Activated naive CD8-positive, alpha-beta T cell treated with anti-CD3 and anti-CD28 coated beads, Interleukin-2, amount 50 U/mL, for 24 hours (primary cell): Measurements from ENCODE around the gene PCBP3.

Source experiments
- ATAC-seq: fragments of 150-1000 bp; cut with Tn5 transposase; one replicate; pipeline ENCODE4 v1.10.0; 2021
- DNase-seq: peaks from one replicate; pipeline ENCODE4 v3.0.0; 2021
- H3K27ac Mint-ChIP-seq: one replicate; pipeline ENCODE4 v1.8.0; 2021; ENCODE audit warnings: mild to moderate bottlenecking, mixed read lengths
- H3K27me3 Mint-ChIP-seq: one replicate; pipeline ENCODE4 v1.8.0; 2021; ENCODE audit warnings: mixed read lengths
- H3K36me3 Mint-ChIP-seq: one replicate; pipeline ENCODE4 v1.8.0; 2021; ENCODE audit warnings: low read depth, mixed read lengths
- H3K4me1 Mint-ChIP-seq: one replicate; pipeline ENCODE4 v1.8.0; 2021; ENCODE audit warnings: mixed read lengths
- H3K4me3 Mint-ChIP-seq: one replicate; pipeline ENCODE4 v1.8.0; 2021; ENCODE audit warnings: mild to moderate bottlenecking, moderate library complexity, mixed read lengths
- H3K9me3 Mint-ChIP-seq: one replicate; pipeline ENCODE4 v1.8.0; 2021; ENCODE audit warnings: mixed read lengths

The PCBP3 gene

GRCh38 chr21:45749974-45750373, 106.4 kb downstream of the PCBP3 start:
- Mint-ChIP-seq H3K27ac (no peak overlapping the region), H3K4me3 (no peak overlapping the region), H3K9me3 (no peaks in the 10 kb centered on the region), H3K27me3 (no peaks in the 10 kb centered on the region), H3K4me1 (peaks cover 1% of the 10 kb centered on the region), H3K36me3 (peaks cover 5% of the 10 kb centered on the region)
- no peak for ATAC-seq
- DNase-seq = no peak

GRCh38 chr21:45750936-45751335, 107.4 kb downstream of the PCBP3 start:
- peaks cover 1% of the 10 kb centered on the region for H3K4me1 Mint-ChIP-seq
- ATAC-seq (no peak), DNase-seq (no peak)
- H3K27ac Mint-ChIP-seq = no peak overlapping the region
- peaks cover 1% of the 10 kb centered on the region for H3K36me3 Mint-ChIP-seq
- H3K27me3 Mint-ChIP-seq = no peaks in the 10 kb centered on the region
- no peak overlapping the region for H3K4me3 Mint-ChIP-seq
- peaks cover 1% of the 10 kb centered on the region for H3K9me3 Mint-ChIP-seq

GRCh38 chr21:45753445-45753844, 109.9 kb downstream of the PCBP3 start:
- Mint-ChIP-seq H3K27me3 (no peaks in the 10 kb centered on the region), H3K4me3 (no peak overlapping the region), H3K9me3 (peaks cover 5% of the 10 kb centered on the region), H3K36me3 (peaks cover 1% of the 10 kb centered on the region), H3K4me1 (peaks cover 1% of the 10 kb centered on the region), H3K27ac (no peak overlapping the region)
- ATAC-seq = no peak
- DNase-seq = no peak

- no peak overlapping the region for H3K27ac Mint-ChIP-seq
- no peaks in the 10 kb centered on the region for H3K4me1 Mint-ChIP-seq
- H3K36me3 Mint-ChIP-seq = peaks cover 1% of the 10 kb centered on the region
- H3K9me3 Mint-ChIP-seq = peaks cover 5% of the 10 kb centered on the region
- no peak overlapping the region for H3K4me3 Mint-ChIP-seq
- ATAC-seq (no peak), DNase-seq (no peak)
- peaks cover 3% of the 10 kb centered on the region for H3K27me3 Mint-ChIP-seq
Measured at GRCh38 chr21:45756029-45756428, 112.5 kb downstream of the PCBP3 start.

GRCh38 chr21:45756669-45757068, 113.1 kb downstream of the PCBP3 start:
- Mint-ChIP-seq H3K4me1 (no peaks in the 10 kb centered on the region), H3K36me3 (peaks cover 1% of the 10 kb centered on the region), H3K4me3 (no peak overlapping the region), H3K9me3 (peaks cover 5% of the 10 kb centered on the region), H3K27me3 (peaks cover 3% of the 10 kb centered on the region), H3K27ac (no peak overlapping the region)
- ATAC-seq = no peak
- DNase-seq = no peak

GRCh38 chr21:45761704-45762103, 118.2 kb downstream of the PCBP3 start:
- no peak overlapping the region for H3K27ac Mint-ChIP-seq
- DNase-seq = no peak
- H3K9me3 Mint-ChIP-seq = no peaks in the 10 kb centered on the region
- peaks cover 3% of the 10 kb centered on the region for H3K27me3 Mint-ChIP-seq
- no peaks in the 10 kb centered on the region for H3K36me3 Mint-ChIP-seq
- no peak overlapping the region for H3K4me3 Mint-ChIP-seq
- no peak for ATAC-seq
- H3K4me1 Mint-ChIP-seq = peaks cover 6% of the 10 kb centered on the region

GRCh38 chr21:45763074-45763473, 119.5 kb downstream of the PCBP3 start:
- ATAC-seq = no peak
- H3K4me3 Mint-ChIP-seq = no peak overlapping the region
- H3K27me3 Mint-ChIP-seq = peaks cover 3% of the 10 kb centered on the region
- no peak for DNase-seq
- no peak overlapping the region for H3K27ac Mint-ChIP-seq
- H3K9me3 Mint-ChIP-seq = no peaks in the 10 kb centered on the region
- H3K36me3 Mint-ChIP-seq = no peaks in the 10 kb centered on the region
- H3K4me1 Mint-ChIP-seq = peaks cover 19% of the 10 kb centered on the region

GRCh38 chr21:45763506-45763905, 120.0 kb downstream of the PCBP3 start:
- H3K36me3 Mint-ChIP-seq = no peaks in the 10 kb centered on the region
- no peaks in the 10 kb centered on the region for H3K9me3 Mint-ChIP-seq
- no peak for ATAC-seq
- no peak for DNase-seq
- H3K4me1 Mint-ChIP-seq = peaks cover 24% of the 10 kb centered on the region
- no peak overlapping the region for H3K4me3 Mint-ChIP-seq
- no peak overlapping the region for H3K27ac Mint-ChIP-seq
- H3K27me3 Mint-ChIP-seq = peaks cover 3% of the 10 kb centered on the region

- no peaks in the 10 kb centered on the region for H3K9me3 Mint-ChIP-seq
- H3K36me3 Mint-ChIP-seq = no peaks in the 10 kb centered on the region
- H3K27ac Mint-ChIP-seq = no peak overlapping the region
- peaks cover 37% of the 10 kb centered on the region for H3K4me1 Mint-ChIP-seq
- DNase-seq = no peak
- ATAC-seq = no peak
- H3K4me3 Mint-ChIP-seq = no peak overlapping the region
- peaks cover 3% of the 10 kb centered on the region for H3K27me3 Mint-ChIP-seq
Measured at GRCh38 chr21:45764792-45765191, 121.3 kb downstream of the PCBP3 start.

- Mint-ChIP-seq H3K9me3 (no peaks in the 10 kb centered on the region), H3K27me3 (peaks cover 2% of the 10 kb centered on the region), H3K27ac (no peak overlapping the region), H3K4me3 (no peak overlapping the region), H3K36me3 (no peaks in the 10 kb centered on the region), H3K4me1 (peaks cover 42% of the 10 kb centered on the region)
- ATAC-seq = no peak
- no peak for DNase-seq
Measured at GRCh38 chr21:45765375-45765774, 121.8 kb downstream of the PCBP3 start.

GRCh38 chr21:45766055-45766454, 122.5 kb downstream of the PCBP3 start:
- H3K9me3 Mint-ChIP-seq = no peaks in the 10 kb centered on the region
- DNase-seq = no peak
- no peaks in the 10 kb centered on the region for H3K36me3 Mint-ChIP-seq
- peaks cover 46% of the 10 kb centered on the region for H3K4me1 Mint-ChIP-seq
- H3K27me3 Mint-ChIP-seq = no peaks in the 10 kb centered on the region
- H3K27ac Mint-ChIP-seq = peak overlapping the region; percentile 85
- no peak for ATAC-seq
- H3K4me3 Mint-ChIP-seq = no peak overlapping the region

GRCh38 chr21:45766501-45766900, 123.0 kb downstream of the PCBP3 start:
- H3K27me3 Mint-ChIP-seq = no peaks in the 10 kb centered on the region
- ATAC-seq (no peak), DNase-seq (no peak)
- H3K4me1 Mint-ChIP-seq = peaks cover 48% of the 10 kb centered on the region
- no peaks in the 10 kb centered on the region for H3K9me3 Mint-ChIP-seq
- no peak overlapping the region for H3K4me3 Mint-ChIP-seq
- peak overlapping the region; percentile 85 for H3K27ac Mint-ChIP-seq
- no peaks in the 10 kb centered on the region for H3K36me3 Mint-ChIP-seq

- DNase-seq (no peak), ATAC-seq (peak; percentile 22)
- Mint-ChIP-seq H3K4me3 (peak overlapping the region; percentile 46), H3K4me1 (peaks cover 48% of the 10 kb centered on the region), H3K27me3 (no peaks in the 10 kb centered on the region), H3K27ac (peak overlapping the region; percentile 85), H3K9me3 (peaks cover 4% of the 10 kb centered on the region), H3K36me3 (no peaks in the 10 kb centered on the region)
Measured at GRCh38 chr21:45767071-45768006, 123.8 kb downstream of the PCBP3 start.

- DNase-seq (peak; percentile 53), ATAC-seq (peak; percentile 86)
- Mint-ChIP-seq H3K9me3 (peaks cover 8% of the 10 kb centered on the region), H3K4me1 (peaks cover 48% of the 10 kb centered on the region), H3K36me3 (no peaks in the 10 kb centered on the region), H3K4me3 (peak overlapping the region; percentile 46), H3K27me3 (no peaks in the 10 kb centered on the region), H3K27ac (peak overlapping the region; percentile 85)
Measured at GRCh38 chr21:45768011-45768739, 124.7 kb downstream of the PCBP3 start.

- DNase-seq = peak; percentile 26
- no peaks in the 10 kb centered on the region for H3K27me3 Mint-ChIP-seq
- peaks cover 13% of the 10 kb centered on the region for H3K9me3 Mint-ChIP-seq
- H3K4me3 Mint-ChIP-seq = peak overlapping the region; percentile 43
- peaks cover 48% of the 10 kb centered on the region for H3K4me1 Mint-ChIP-seq
- H3K36me3 Mint-ChIP-seq = no peaks in the 10 kb centered on the region
- ATAC-seq = no peak
- peak overlapping the region; percentile 85 for H3K27ac Mint-ChIP-seq
Measured at GRCh38 chr21:45768740-45769048, 125.2 kb downstream of the PCBP3 start.
